ENCODE results near the gene RPL22. TPM values are rescaled to one million over a fixed set of nuclear protein-coding genes. Genes with fewer than 3 reads are reported as not detected.

The RPL22 gene
- total RNA-seq, 5 donors from 2014 or later (not counting 1 experiment from before 2014, with no cell fraction given): 448 to 621 (median 462) TPM

GRCh38 chr1:6142036-6142621 lies 57.3 kb downstream of the RPL22 start:
- DNase-seq: no peak
- H3K27me3 Mint-ChIP-seq: peaks cover 4 to 5% of the 10 kb centered on the region in 2 donors
- POLR2A ChIA-PET: no interaction called here
- no peak overlapping the region for H3K4me3 ChIP-seq (ENCODE audit: control insufficient read depth in 1 of 2, extremely low read depth in 1 of 2, low read length in 1 of 2)
- no peaks in the 10 kb centered on the region for H3K4me1 Mint-ChIP-seq
- CTCF ChIA-PET: no interaction called here
- H3K4me3 Mint-ChIP-seq: no peak overlapping the region
- H3K36me3 ChIP-seq (ENCODE audit: control insufficient read depth in 2 of 2, extremely low read depth in 1 of 2, insufficient read depth in 1 of 2, low read length in 1 of 2): no peaks in the 10 kb centered on the region
- no peaks in the 10 kb centered on the region for H3K36me3 Mint-ChIP-seq
- H3K27ac ChIP-seq (ENCODE audit: low read length): no peak overlapping the region
- no peak for ATAC-seq (replicated peaks in 1 of 4)
- no peaks in the 10 kb centered on the region for H3K9me3 ChIP-seq
- no peak overlapping the region for H3K27ac Mint-ChIP-seq
- peaks cover 0 to 10% of the 10 kb centered on the region in 2 experiments for H3K27me3 ChIP-seq (replicated peaks in 1 of 2; ENCODE audit: control insufficient read depth in 2 of 2, extremely low read depth in 1 of 2, insufficient read depth in 2 of 2, low read length in 1 of 2)
- 90% methylated on average over 18 of the region's 33 CpGs for WGBS (ENCODE audit: insufficient coverage)
- H3K4me1 ChIP-seq (ENCODE audit: control insufficient read depth in 1 of 2, extremely low read depth in 1 of 2, insufficient read depth in 2 of 2, low read length in 2 of 2): no peaks in the 10 kb centered on the region
- no peaks in the 10 kb centered on the region for H3K9me3 Mint-ChIP-seq

GRCh38 chr1:6141592-6141991 lies 57.8 kb downstream of the RPL22 start:
- no peak overlapping the region for H3K27ac Mint-ChIP-seq
- CTCF ChIA-PET: no interaction called here
- H3K4me3 Mint-ChIP-seq: no peak overlapping the region
- ATAC-seq (replicated peaks in 1 of 4): peak in 1 of 4 experiments; percentile 49
- no peaks in the 10 kb centered on the region for H3K36me3 Mint-ChIP-seq
- Histone ChIP-seq H3K4me3 (ENCODE audit: control insufficient read depth in 1 of 2, extremely low read depth in 1 of 2, low read length in 1 of 2) (no peak overlapping the region), H3K27ac (ENCODE audit: low read length) (no peak overlapping the region), H3K4me1 (ENCODE audit: control insufficient read depth in 1 of 2, extremely low read depth in 1 of 2, insufficient read depth in 2 of 2, low read length in 2 of 2) (no peaks in the 10 kb centered on the region), H3K9me3 (no peaks in the 10 kb centered on the region), H3K27me3 (replicated peaks in 1 of 2; ENCODE audit: control insufficient read depth in 2 of 2, extremely low read depth in 1 of 2, insufficient read depth in 2 of 2, low read length in 1 of 2) (peaks cover 0 to 5% of the 10 kb centered on the region in 2 experiments), H3K36me3 (ENCODE audit: control insufficient read depth in 2 of 2, extremely low read depth in 1 of 2, insufficient read depth in 1 of 2, low read length in 1 of 2) (no peaks in the 10 kb centered on the region)
- DNase-seq: peak in 1 of 35 experiments; percentile 20
- 41% methylated on average over 2 of the region's 7 CpGs for WGBS (ENCODE audit: insufficient coverage)
- POLR2A ChIA-PET: no interaction called here
- H3K27me3 Mint-ChIP-seq: peaks cover 4 to 5% of the 10 kb centered on the region in 2 donors
- H3K4me1 Mint-ChIP-seq: no peaks in the 10 kb centered on the region
- no peaks in the 10 kb centered on the region for H3K9me3 Mint-ChIP-seq

- POLR2A ChIA-PET: no interaction called here
- Histone ChIP-seq H3K36me3 (ENCODE audit: control insufficient read depth in 2 of 2, extremely low read depth in 1 of 2, insufficient read depth in 1 of 2, low read length in 1 of 2) (no peaks in the 10 kb centered on the region), H3K4me3 (ENCODE audit: control insufficient read depth in 1 of 2, extremely low read depth in 1 of 2, low read length in 1 of 2) (no peak overlapping the region), H3K27ac (ENCODE audit: low read length) (no peak overlapping the region), H3K27me3 (replicated peaks in 1 of 2; ENCODE audit: control insufficient read depth in 2 of 2, extremely low read depth in 1 of 2, insufficient read depth in 2 of 2, low read length in 1 of 2) (peaks cover 0 to 7% of the 10 kb centered on the region in 2 experiments), H3K9me3 (no peaks in the 10 kb centered on the region), H3K4me1 (ENCODE audit: control insufficient read depth in 1 of 2, extremely low read depth in 1 of 2, insufficient read depth in 2 of 2, low read length in 2 of 2) (no peaks in the 10 kb centered on the region)
- no peaks in the 10 kb centered on the region for H3K36me3 Mint-ChIP-seq
- H3K27me3 Mint-ChIP-seq: peaks cover 0 to 4% of the 10 kb centered on the region in 2 donors
- DNase-seq (no peak), ATAC-seq (replicated peaks in 1 of 4) (no peak)
- WGBS (ENCODE audit: insufficient coverage): no CpG with 5 or more reads among the region's 2 CpGs
- no peak overlapping the region for H3K4me3 Mint-ChIP-seq
- CTCF ChIA-PET: no interaction called here
- H3K4me1 Mint-ChIP-seq: no peaks in the 10 kb centered on the region
- no peak overlapping the region for H3K27ac Mint-ChIP-seq
- H3K9me3 Mint-ChIP-seq: no peaks in the 10 kb centered on the region
Measured at GRCh38 chr1:6140413-6140812, 59.0 kb downstream of the RPL22 start.

- ChIA-PET POLR2A (no interaction called here), CTCF (no interaction called here)
- Mint-ChIP-seq H3K4me3 (no peak overlapping the region), H3K27me3 (peaks cover 0 to 4% of the 10 kb centered on the region in 2 donors), H3K36me3 (no peaks in the 10 kb centered on the region), H3K4me1 (no peaks in the 10 kb centered on the region), H3K27ac (no peak overlapping the region), H3K9me3 (peaks cover 0 to 2% (median under 1%) of the 10 kb centered on the region in 3 donors)
- Histone ChIP-seq H3K36me3 (ENCODE audit: control insufficient read depth in 2 of 2, extremely low read depth in 1 of 2, insufficient read depth in 1 of 2, low read length in 1 of 2) (no peaks in the 10 kb centered on the region), H3K4me3 (ENCODE audit: control insufficient read depth in 1 of 2, extremely low read depth in 1 of 2, low read length in 1 of 2) (no peak overlapping the region), H3K4me1 (ENCODE audit: control insufficient read depth in 1 of 2, extremely low read depth in 1 of 2, insufficient read depth in 2 of 2, low read length in 2 of 2) (no peaks in the 10 kb centered on the region), H3K27ac (ENCODE audit: low read length) (no peak overlapping the region), H3K9me3 (no peaks in the 10 kb centered on the region), H3K27me3 (replicated peaks in 1 of 2; ENCODE audit: control insufficient read depth in 2 of 2, extremely low read depth in 1 of 2, insufficient read depth in 2 of 2, low read length in 1 of 2) (peaks cover 0 to 28% of the 10 kb centered on the region in 2 experiments)
- 100% methylated on average over 1 of the region's 5 CpGs for WGBS (ENCODE audit: insufficient coverage)
- DNase-seq (no peak), ATAC-seq (replicated peaks in 1 of 4) (no peak)
Measured at GRCh38 chr1:6137758-6138157, 61.6 kb downstream of the RPL22 start.

- no peak overlapping the region for H3K4me3 ChIP-seq (ENCODE audit: control insufficient read depth in 1 of 2, extremely low read depth in 1 of 2, low read length in 1 of 2)
- DNase-seq: no peak
- ATAC-seq (replicated peaks in 1 of 4): no peak
- H3K27me3 ChIP-seq (replicated peaks in 1 of 2; ENCODE audit: control insufficient read depth in 2 of 2, extremely low read depth in 1 of 2, insufficient read depth in 2 of 2, low read length in 1 of 2): peaks cover 0 to 30% of the 10 kb centered on the region in 2 experiments
- no peak overlapping the region for H3K27ac ChIP-seq (ENCODE audit: low read length)
- POLR2A ChIA-PET: no interaction called here
- Mint-ChIP-seq H3K9me3 (peaks cover 7 to 11% (median 11%) of the 10 kb centered on the region in 3 donors), H3K36me3 (no peaks in the 10 kb centered on the region), H3K4me3 (no peak overlapping the region), H3K4me1 (no peaks in the 10 kb centered on the region), H3K27ac (no peak overlapping the region), H3K27me3 (peaks cover 0 to 2% of the 10 kb centered on the region in 2 donors)
- H3K4me1 ChIP-seq (ENCODE audit: control insufficient read depth in 1 of 2, extremely low read depth in 1 of 2, insufficient read depth in 2 of 2, low read length in 2 of 2): no peaks in the 10 kb centered on the region
- H3K36me3 ChIP-seq (ENCODE audit: control insufficient read depth in 2 of 2, extremely low read depth in 1 of 2, insufficient read depth in 1 of 2, low read length in 1 of 2): no peaks in the 10 kb centered on the region
- H3K9me3 ChIP-seq: no peaks in the 10 kb centered on the region
- 83% methylated on average over 10 of the region's 16 CpGs for WGBS (ENCODE audit: insufficient coverage)
- CTCF ChIA-PET: no interaction called here
Measured at GRCh38 chr1:6136516-6137220, 62.7 kb downstream of the RPL22 start.

Other genes starting within 250 kb of the RPL22 start
- gene NPHP4, start 207.2 kb downstream of the RPL22 start, total RNA-seq: 10 to 100 TPM in 1 of 5 donors, 1 to 10 TPM in 4; 9.0 to 10.5 (median 9.8) TPM
- gene KCNAB2, start 153.7 kb downstream of the RPL22 start, total RNA-seq: 100 to 1,000 TPM; 181 to 270 (median 252) TPM
- under 1 TPM; 0.05 to 0.23 (median 0.16) TPM for gene CHD5, start 19.3 kb downstream of the RPL22 start, total RNA-seq
- gene RNF207, start 6.5 kb upstream of the RPL22 start, total RNA-seq: 1 to 10 TPM; 4.7 to 9.7 (median 6.9) TPM
- 10 to 100 TPM in 4 of 5 donors, 1 to 10 TPM in 1; 9.6 to 24.0 (median 20.7) TPM for gene ICMT, start 36.4 kb upstream of the RPL22 start, total RNA-seq
- gene HES3, start 44.6 kb upstream of the RPL22 start, total RNA-seq: not detected
- gene GPR153, start 61.5 kb upstream of the RPL22 start, total RNA-seq: 1 to 10 TPM in 1 of 5 donors, under 1 TPM in 4; 0.35 to 2.7 (median 0.72) TPM
- gene ACOT7, start 194.2 kb upstream of the RPL22 start, total RNA-seq: 1 to 10 TPM; 6.1 to 9.3 (median 7.4) TPM
- gene HES2, start 220.3 kb upstream of the RPL22 start, total RNA-seq: under 1 TPM in 1 of 5 donors, not detected in 4; 0.16 TPM
- gene ESPN, start 225.2 kb upstream of the RPL22 start, total RNA-seq: 1 to 10 TPM; 2.1 to 9.2 (median 6.2) TPM

All from T-cell (primary cell).